HS-27A (cell line): ENCODE data around the gene MC1R.
"Not testable (repeated sequence)": the region's sequence is repeated elsewhere in the genome, so short reads cannot be mapped to it uniquely, and the experiment has no call there.

ENCODE experiments used
- DNase-seq: peaks from one replicate; pipeline ENCODE4 v3.0.0-alpha.2; 2012; ENCODE audit warnings: low read depth, missing footprints

Gene MC1R

DNA sequence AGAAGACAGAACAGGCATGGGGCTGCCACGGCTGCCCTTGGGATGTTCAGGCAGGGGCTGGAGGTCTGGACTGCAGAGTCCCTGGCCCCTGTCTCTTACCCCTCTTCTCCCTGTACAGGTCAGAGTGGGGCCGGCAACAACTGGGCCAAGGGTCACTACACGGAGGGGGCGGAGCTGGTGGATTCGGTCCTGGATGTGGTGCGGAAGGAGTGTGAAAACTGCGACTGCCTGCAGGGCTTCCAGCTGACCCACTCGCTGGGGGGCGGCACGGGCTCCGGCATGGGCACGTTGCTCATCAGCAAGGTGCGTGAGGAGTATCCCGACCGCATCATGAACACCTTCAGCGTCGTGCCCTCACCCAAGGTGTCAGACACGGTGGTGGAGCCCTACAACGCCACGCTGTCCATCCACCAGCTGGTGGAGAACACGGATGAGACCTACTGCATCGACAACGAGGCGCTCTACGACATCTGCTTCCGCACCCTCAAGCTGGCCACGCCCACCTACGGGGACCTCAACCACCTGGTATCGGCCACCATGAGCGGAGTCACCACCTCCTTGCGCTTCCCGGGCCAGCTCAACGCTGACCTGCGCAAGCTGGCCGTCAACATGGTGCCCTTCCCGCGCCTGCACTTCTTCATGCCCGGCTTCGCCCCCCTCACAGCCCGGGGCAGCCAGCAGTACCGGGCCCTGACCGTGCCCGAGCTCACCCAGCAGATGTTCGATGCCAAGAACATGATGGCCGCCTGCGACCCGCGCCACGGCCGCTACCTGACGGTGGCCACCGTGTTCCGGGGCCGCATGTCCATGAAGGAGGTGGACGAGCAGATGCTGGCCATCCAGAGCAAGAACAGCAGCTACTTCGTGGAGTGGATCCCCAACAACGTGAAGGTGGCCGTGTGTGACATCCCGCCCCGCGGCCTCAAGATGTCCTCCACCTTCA, 16.2 kb downstream of the MC1R start:
- DNase-seq: no peak

- DNase-seq: not testable (repeated sequence)
These were observed 17.0 kb downstream of the MC1R start for GRCh38 chr16:89935620-89936019.

DNA sequence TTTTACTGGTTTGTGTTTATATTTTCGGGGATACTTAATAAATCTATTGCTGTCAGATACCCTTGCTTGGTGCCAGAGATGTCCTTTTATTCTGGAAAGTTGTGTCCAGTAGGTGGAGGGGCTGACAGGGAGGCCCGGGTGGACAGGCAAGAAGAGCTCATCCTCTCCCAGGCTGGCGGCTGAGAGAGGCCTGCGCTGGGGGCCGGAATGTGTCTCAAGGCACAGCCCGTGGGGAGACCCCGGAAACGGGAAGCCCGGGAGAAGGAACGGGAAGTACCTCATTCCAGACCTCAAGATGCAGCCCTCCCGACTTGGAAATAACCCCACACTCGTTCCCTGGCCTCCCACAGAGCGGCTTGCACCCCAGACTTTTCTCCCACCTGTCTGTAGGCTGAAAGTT, 17.4 kb downstream of the MC1R start:
- no peak for DNase-seq

- DNase-seq: no peak
These were observed 17.8 kb downstream of the MC1R start for GRCh38 chr16:89936508-89936907.

DNA sequence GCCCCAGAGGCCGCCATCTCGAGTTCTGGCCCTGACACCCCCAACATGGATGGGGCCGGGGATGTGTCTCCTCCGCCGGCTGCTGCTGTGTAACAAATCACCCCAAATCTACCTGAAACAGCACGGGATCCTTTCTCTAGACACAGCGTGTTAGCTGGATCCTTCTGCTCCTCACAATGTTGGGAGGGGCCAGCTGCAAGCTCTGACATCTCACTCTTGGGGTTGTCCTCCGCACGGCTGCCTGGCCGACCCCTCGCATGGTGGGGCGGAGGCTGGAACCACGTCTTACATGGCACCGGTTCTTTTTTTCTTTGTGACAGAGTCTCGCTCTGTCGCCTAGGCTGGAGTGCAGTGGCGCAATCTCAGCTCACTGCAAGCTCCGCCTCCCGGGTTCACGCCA, 18.3 kb downstream of the MC1R start:
- DNase-seq: no peak

GRCh38 chr16:89938175-89938885, 19.7 kb downstream of the MC1R start:
- DNase-seq: no peak

DNA sequence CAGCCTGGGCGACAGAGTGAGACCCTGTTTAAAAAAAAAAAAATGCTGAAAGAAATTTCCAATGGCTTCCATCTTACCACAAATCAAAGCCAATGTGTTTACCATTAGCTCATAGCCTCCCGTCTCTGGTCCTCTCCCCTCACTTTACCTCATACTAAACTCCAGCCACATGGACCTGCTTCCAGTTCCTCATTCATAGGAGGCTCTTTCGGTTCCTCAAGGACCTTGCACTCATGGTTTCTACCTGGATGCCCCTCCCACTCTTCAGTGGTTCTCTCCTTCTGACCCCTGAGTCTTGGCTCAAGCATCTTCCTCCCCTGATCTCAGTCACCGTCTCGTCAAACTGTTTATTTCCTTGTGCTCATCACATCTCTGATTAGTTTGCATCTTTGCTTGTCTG, 26.1 kb downstream of the MC1R start:
- no peak for DNase-seq

- DNase-seq: no peak
These were observed 27.0 kb downstream of the MC1R start for GRCh38 chr16:89945654-89946053.

- DNase-seq: no peak
These were observed 27.9 kb downstream of the MC1R start for GRCh38 chr16:89946515-89946914.

GRCh38 chr16:89949121-89949742, 30.6 kb downstream of the MC1R start:
- DNase-seq: no peak

GRCh38 chr16:89949756-89950155, 31.1 kb downstream of the MC1R start:
- no peak for DNase-seq

- no peak for DNase-seq
These were observed 32.8 kb downstream of the MC1R start for GRCh38 chr16:89951509-89951908.

DNA sequence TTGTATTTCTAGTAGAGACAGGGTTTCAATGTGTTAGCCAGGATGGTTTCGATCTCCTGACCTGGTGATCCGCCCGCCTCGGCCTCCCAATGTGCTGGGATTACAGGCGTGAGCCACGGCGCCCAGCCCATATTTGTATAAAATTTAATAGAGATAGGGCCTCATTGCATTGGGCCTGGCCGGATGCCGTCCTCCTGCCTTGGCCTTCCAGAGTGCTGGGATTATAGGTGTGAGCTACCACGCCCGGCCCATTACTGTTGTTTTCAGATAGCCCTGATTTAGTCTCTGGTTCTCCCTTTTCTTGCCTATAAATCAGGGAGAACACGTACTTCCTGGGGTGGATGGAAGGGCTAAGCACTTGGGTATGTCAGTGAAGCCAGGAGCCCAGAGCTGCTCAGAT, 33.4 kb downstream of the MC1R start:
- DNase-seq: no peak

GRCh38 chr16:89952551-89952950, 33.9 kb downstream of the MC1R start:
- no peak for DNase-seq

DNA sequence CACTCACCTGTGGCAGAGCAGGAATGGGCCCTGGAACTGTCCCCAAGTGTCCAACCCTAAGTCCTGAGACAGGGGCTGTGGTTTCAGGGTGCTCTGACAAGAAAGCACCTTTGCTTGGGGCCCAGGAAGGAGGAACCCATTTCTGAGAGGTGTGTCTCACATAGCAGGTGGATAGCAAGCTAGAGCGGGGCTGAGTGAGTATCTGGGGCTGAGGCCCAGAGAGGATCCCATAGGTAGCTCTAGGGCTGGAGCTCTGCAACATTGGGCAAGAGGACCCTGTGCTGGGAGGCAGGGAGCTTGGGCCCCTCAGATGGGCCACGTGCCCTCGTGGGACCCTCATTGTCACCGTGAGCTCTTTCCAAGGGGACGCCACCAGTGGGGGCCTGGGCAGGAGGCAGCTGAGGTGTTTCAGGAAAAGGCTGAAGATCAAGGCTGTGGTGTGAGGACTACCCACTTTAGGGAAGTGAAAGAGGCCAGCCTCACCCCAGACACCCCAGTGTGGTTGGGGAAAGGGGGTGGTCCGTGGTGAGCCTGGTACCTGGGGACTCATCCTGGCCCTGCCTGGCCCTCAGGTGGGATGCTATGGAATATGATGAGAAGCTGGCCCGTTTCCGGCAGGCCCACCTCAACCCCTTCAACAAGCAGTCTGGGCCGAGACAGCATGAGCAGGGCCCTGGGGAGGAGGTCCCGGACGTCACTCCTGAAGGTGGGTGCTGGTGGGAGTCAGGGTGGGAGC, 35.2 kb downstream of the MC1R start:
- no peak for DNase-seq

- no peak for DNase-seq
These were observed 35.8 kb downstream of the MC1R start for GRCh38 chr16:89954462-89954861.

DNA sequence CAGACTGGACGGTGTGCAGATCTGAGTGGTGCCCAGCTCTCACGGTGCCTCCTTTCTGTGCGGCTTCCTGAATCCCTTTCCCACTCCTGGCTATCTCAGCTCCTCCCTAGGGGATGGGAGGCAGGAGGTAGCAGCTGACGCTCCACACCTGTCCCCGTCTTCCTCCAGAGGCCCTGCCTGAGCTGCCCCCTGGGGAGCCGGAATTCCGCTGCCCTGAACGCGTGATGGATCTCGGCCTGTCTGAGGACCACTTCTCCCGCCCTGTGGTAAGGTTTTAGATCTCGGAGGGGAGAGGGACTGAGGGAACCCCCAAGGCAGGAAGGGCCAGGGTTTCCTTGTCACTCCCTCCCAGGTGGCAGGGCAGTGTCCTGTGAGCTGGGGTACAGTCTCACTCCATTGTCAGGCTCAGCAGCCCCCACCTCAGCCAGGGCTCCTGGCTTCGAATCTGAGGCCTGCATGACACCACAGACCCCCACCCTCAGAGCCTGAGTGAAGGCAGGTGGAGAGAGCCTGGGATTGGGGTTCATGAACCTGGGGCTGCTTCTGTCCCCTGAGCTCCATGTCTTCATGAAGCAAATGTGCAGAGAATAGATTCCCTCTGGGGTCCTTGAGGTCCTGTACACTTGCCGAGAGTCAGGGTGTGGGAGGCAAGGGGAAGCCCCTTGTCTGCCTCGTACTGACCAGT, 36.5 kb downstream of the MC1R start:
- DNase-seq: no peak

DNA sequence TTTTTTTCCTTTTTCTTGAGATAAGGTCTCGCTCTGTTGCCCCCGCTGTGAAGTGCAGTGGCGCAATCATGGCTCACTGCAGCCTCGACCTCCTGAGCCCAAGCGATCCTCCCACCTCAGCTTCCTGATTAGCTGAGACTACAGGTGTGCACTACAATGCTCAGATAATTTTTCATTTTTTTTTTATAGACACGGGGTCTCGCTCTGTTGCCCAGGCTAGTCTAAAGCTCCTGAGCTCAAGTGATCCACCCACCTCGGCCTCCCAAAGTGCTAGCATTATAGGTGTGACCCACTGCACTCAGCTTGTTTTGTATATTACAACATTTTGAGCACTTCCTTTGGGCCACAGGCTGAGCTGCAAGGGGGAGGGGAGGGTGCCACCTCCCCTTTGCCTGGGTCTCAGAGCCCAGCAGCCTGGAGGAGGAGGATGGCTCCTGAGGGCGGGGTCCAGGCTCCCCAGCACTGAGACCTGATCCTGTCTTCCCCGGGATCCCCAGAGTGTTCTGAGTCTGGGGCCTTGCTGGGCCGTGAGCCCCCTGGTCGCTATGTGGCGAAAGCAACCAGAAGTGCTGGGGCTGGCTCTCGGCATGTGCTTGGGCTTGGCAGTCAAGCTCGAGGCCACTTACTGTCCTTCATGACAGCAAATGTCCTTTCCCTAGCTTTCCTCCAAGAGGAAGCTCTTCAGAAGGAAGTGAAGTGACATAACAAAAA, 38.0 kb downstream of the MC1R start:
- DNase-seq: no peak

DNA sequence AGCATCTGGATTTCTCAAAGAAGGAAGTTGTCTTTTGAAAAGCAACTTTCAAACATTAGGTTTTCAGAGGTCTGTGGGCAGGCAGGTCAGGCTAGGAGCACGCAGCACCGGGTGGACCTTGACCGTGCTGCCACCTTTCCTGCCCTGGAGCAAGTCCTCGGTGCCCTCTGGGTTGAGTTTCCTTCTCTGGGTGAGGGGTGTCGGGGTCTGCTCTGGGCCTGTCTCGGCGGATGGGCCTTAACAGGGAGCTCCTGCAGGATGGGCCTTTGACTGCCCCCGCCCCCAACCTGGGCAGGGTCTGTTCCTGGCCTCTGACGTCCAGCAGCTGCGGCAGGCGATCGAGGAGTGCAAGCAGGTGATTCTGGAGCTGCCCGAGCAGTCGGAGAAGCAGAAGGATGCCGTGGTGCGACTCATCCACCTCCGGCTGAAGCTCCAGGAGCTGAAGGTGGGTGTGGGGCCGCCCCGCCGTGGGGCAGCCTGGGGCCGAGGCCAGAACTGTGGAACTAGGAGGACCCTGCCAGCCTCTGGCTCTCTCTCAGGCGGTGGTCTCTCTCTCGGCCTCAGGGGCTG, 38.6 kb downstream of the MC1R start:
- no peak for DNase-seq

- DNase-seq: no peak
These were observed 39.4 kb downstream of the MC1R start for GRCh38 chr16:89958068-89958467.

DNA sequence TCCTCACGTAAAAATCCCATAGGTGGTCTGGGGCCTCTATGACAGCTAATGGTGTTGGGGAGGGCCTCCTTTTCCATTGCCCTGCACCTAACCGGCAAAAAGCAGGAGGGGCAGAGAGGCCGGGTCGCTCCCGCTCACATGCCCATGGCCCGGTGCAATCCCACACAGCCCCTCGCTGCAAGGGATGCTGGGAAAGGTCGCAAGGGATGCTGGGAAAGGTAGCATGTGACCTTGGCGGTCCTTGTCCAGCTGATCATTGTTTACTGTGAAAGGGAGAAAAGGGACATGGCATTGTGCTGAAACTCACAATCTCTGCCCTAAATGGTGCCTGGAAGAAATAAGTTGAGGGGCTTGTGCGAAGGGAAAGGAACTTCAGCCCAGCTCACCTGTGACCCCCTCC, 39.9 kb downstream of the MC1R start:
- no peak for DNase-seq
